ENCODE results near the gene FAF1. TPM values are rescaled to one million over a fixed set of nuclear protein-coding genes. Genes with fewer than 3 reads are reported as not detected.

FAF1 gene
- total and polyA plus RNA-seq, 9 of the 15 experiments (the other 6 are each of a cell fraction or from before 2014, with no cell fraction given): 48.7 to 225 (median 118) TPM

- TF ChIP-seq, protein P1, sequence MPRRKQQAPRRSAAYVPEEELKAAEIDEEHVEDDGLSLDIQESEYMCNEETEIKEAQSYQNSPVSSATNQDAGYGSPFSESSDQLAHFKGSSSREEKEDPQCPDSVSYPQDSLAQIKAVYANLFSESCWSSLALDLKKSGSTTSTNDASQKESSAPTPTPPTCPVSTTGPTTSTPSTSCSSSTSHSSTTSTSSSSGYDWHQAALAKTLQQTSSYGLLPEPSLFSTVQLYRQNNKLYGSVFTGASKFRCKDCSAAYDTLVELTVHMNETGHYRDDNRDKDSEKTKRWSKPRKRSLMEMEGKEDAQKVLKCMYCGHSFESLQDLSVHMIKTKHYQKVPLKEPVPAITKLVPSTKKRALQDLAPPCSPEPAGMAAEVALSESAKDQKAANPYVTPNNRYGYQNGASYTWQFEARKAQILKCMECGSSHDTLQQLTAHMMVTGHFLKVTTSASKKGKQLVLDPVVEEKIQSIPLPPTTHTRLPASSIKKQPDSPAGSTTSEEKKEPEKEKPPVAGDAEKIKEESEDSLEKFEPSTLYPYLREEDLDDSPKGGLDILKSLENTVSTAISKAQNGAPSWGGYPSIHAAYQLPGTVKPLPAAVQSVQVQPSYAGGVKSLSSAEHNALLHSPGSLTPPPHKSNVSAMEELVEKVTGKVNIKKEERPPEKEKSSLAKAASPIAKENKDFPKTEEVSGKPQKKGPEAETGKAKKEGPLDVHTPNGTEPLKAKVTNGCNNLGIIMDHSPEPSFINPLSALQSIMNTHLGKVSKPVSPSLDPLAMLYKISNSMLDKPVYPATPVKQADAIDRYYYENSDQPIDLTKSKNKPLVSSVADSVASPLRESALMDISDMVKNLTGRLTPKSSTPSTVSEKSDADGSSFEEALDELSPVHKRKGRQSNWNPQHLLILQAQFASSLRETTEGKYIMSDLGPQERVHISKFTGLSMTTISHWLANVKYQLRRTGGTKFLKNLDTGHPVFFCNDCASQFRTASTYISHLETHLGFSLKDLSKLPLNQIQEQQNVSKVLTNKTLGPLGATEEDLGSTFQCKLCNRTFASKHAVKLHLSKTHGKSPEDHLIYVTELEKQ (CRISPR knock-in tag; IDR thresholded peaks at IDR 0.05): no peak
- TF ChIP-seq KDM2B (CRISPR knock-in tag; IDR thresholded peaks at IDR 0.05) (no peak), ZNF212 (CRISPR knock-in tag; IDR thresholded peaks at IDR 0.05) (no peak), ZBTB33 (CRISPR knock-in tag; IDR thresholded peaks at IDR 0.05) (peak; percentile 51; the same call in 1 of the 2 replicates), RAD51 (IDR thresholded peaks at IDR 0.05; ENCODE audit: borderline replicate concordance, low read depth) (0 out of 2 replicates have a peak, but pooled peaks have one; percentile 32)
- TF ChIP-seq, protein P2, sequence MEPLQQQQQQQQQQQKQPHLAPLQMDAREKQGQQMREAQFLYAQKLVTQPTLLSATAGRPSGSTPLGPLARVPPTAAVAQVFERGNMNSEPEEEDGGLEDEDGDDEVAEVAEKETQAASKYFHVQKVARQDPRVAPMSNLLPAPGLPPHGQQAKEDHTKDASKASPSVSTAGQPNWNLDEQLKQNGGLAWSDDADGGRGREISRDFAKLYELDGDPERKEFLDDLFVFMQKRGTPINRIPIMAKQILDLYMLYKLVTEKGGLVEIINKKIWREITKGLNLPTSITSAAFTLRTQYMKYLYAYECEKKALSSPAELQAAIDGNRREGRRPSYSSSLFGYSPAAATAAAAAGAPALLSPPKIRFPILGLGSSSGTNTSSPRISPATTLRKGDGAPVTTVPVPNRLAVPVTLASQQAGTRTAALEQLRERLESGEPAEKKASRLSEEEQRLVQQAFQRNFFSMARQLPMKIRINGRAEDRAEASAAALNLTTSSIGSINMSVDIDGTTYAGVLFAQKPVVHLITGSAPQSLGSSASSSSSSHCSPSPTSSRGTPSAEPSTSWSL (CRISPR knock-in tag; IDR thresholded peaks at IDR 0.05; ENCODE audit: borderline replicate concordance): no peak
- TF ChIP-seq, protein P3, sequence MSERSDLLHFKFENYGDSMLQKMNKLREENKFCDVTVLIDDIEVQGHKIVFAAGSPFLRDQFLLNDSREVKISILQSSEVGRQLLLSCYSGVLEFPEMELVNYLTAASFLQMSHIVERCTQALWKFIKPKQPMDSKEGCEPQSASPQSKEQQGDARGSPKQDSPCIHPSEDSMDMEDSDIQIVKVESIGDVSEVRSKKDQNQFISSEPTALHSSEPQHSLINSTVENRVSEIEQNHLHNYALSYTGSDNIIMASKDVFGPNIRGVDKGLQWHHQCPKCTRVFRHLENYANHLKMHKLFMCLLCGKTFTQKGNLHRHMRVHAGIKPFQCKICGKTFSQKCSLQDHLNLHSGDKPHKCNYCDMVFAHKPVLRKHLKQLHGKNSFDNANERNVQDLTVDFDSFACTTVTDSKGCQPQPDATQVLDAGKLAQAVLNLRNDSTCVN (CRISPR knock-in tag; IDR thresholded peaks at IDR 0.05): no peak
- TF ChIP-seq, protein P4, sequence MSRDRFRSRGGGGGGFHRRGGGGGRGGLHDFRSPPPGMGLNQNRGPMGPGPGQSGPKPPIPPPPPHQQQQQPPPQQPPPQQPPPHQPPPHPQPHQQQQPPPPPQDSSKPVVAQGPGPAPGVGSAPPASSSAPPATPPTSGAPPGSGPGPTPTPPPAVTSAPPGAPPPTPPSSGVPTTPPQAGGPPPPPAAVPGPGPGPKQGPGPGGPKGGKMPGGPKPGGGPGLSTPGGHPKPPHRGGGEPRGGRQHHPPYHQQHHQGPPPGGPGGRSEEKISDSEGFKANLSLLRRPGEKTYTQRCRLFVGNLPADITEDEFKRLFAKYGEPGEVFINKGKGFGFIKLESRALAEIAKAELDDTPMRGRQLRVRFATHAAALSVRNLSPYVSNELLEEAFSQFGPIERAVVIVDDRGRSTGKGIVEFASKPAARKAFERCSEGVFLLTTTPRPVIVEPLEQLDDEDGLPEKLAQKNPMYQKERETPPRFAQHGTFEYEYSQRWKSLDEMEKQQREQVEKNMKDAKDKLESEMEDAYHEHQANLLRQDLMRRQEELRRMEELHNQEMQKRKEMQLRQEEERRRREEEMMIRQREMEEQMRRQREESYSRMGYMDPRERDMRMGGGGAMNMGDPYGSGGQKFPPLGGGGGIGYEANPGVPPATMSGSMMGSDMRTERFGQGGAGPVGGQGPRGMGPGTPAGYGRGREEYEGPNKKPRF (IDR thresholded peaks at IDR 0.05; ENCODE audit: low read depth, low read length): no peak
These were observed 86.4 kb downstream of the FAF1 start (continued) for GRCh38 chr1:50873458-50874187.

Data from K562 (cell line).